Activated CD8-positive, alpha-beta memory T cell treated with anti-CD3 and anti-CD28 coated beads for 48 hours (primary cell): ENCODE measurements around the gene ADAMTS2.
A peak's percentile ranks its signal among the peaks of the same experiment; 100 is the strongest.

Experiments used
- DNase-seq, 3 experiments: peaks; one replicate each; pipeline ENCODE4 v3.0.0-alpha.2; 2020; ENCODE audit warnings: low read depth in 2 of 3, low spot score in 2 of 3

Gene ADAMTS2

GRCh38 chr5:179149278-179149677 lies 196.0 kb downstream of the ADAMTS2 start:
- DNase-seq, result no peak

GRCh38 chr5:179148703-179149170 lies 196.5 kb downstream of the ADAMTS2 start:
- DNase-seq, result no peak

GRCh38 chr5:179147991-179148702 lies 197.1 kb downstream of the ADAMTS2 start:
- DNase-seq, result no peak

DNA sequence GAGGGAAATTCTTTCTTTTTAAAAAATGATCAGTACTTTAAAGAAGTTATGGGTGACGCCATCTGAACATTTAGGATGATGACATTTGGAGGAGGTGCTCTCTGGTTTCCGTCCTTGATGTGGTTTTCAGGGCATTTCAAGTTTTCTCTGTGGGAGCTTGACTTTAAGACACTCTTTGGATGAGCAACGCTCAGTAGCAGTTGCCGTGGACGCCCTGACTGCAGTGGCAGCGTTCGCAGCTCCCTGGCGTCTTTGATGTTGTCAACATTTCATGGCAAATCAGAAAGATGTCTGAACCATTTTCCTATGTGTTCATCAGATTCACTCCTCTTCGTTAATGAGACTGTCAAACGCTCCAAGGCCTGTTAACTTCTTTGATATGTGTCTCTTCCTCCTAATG lies 199.0 kb downstream of the ADAMTS2 start:
- DNase-seq, result peak in 1 of 3 experiments; percentile 10

DNA sequence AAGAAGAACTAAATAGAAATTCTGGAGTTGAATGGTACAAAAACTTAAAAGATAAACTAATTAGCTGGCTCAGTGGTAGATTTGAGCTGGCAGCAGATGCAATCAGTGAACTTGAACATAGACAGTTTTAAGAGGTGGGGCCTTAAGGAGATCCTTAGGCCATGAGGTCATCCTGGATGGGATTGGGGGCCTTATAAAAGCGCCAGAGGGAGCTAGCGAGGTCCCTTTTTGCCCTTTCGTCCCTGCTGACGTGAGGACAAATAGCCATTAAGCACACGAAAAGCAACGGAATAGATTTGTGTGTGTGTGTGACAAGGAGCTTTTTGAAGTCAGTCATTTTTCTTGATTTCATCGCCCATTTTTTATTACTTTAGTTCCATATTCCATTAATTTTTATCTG lies 201.8 kb downstream of the ADAMTS2 start:
- DNase-seq, result no peak

- DNase-seq, result no peak
Observed at GRCh38 chr5:179142434-179143198, 202.6 kb downstream of the ADAMTS2 start.

DNA sequence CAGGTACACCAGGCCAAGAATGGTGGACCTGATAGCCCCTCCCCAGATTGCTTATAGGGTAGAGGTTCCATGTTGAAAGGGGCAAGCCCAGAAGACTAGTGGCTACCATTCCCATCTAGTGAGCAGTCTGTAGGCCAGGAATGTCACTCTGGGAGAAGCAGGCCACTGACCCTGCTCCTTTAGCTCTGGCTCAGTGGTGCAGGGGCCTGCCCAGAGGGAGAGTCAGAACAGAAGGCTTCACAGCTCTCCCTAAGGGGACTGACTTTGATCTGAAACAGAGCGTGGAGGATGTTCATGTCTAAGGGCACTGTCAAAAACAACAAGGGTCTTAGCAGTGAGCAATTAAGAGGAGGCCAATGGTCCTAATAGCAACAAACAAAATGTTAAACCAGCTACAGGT lies 203.4 kb downstream of the ADAMTS2 start:
- no peak for DNase-seq

GRCh38 chr5:179140293-179140692 lies 205.0 kb downstream of the ADAMTS2 start:
- no peak for DNase-seq

GRCh38 chr5:179139936-179140235 lies 205.4 kb downstream of the ADAMTS2 start:
- DNase-seq, result no peak

DNA sequence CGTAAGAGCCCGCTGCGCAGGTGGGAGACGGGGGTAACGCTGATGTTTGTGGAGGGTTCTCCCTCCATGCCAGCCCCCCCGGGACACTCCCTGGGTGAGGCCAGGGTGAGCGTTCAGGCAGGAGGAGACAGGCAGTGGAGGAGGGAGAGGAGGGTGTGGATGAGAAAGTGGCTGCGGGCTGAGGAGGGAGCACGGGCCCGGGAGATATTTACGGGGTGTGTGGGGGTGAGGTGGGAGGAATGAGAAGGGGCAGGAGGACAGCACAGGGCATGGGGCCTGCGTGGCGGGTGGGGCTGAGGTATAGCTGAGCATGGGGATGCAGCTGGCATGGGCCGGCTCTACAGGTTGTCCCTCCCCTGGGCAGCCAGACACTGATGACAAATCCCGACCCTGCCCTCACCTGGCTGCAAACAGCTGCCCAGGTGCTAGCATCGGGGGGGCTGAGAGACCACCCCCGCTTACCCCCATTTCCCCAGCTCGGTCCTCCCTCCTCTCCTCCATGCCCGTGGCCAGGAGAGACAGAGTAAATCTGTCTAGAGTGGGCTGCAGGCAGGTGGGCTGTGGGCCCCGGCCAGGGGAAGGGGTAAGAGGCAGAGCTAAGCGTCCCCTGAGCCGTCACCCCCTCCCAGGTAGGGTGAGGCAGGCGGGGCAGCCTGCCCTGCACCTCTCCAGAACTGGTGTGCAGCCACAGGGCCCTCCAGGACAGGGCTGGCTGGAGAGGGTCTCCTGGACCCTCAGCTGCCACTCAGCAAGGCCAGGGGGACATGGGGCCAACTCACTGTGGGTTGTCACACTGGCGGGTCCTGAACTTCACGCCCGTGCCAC lies 205.9 kb downstream of the ADAMTS2 start:
- no peak for DNase-seq

GRCh38 chr5:179138568-179138925 lies 206.7 kb downstream of the ADAMTS2 start:
- DNase-seq, result no peak

- no peak for DNase-seq
Observed at GRCh38 chr5:179137643-179138567, 207.4 kb downstream of the ADAMTS2 start.

- DNase-seq, result no peak
Observed at GRCh38 chr5:179137016-179137642, 208.1 kb downstream of the ADAMTS2 start.

DNA sequence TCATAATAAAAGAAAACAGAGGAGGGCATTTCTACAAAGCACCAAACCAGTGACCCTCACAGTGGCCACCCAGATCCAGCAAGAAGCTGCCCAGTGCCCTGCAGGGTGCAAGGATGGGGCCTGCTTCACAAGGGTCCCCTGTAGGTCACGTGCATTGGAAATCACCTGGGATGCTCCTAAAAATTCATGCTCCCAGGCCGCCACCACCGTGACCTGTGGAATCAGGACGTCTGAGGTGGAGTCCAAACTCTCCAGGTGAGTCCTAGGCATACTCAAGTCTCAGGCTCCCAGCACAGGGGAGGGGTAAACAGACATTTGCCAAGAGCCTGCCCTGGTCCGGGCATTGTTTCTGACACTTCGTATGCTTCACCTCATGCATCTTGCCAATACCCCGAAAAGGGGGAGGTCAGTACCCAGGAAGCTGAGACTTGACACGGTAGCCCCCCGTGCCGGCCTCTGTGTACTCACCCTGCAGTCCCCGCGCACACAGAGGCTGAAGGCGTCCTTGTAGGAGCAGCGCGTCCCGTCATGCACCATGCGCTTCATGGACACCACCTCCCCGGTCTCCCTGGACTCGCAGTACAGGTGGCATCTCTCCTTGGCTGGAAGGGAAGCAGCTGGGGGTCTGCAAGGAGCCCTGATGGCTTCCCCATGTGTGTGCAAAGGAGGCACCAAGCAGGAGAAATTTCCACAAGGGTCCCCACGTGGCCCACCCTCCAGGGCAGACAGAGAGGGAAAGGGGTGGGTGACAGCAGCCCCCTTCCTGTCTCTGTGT lies 209.6 kb downstream of the ADAMTS2 start:
- DNase-seq, result no peak

GRCh38 chr5:179135006-179135405 lies 210.3 kb downstream of the ADAMTS2 start:
- no peak for DNase-seq

- no peak for DNase-seq
Observed at GRCh38 chr5:179134511-179134910, 210.8 kb downstream of the ADAMTS2 start.

DNA sequence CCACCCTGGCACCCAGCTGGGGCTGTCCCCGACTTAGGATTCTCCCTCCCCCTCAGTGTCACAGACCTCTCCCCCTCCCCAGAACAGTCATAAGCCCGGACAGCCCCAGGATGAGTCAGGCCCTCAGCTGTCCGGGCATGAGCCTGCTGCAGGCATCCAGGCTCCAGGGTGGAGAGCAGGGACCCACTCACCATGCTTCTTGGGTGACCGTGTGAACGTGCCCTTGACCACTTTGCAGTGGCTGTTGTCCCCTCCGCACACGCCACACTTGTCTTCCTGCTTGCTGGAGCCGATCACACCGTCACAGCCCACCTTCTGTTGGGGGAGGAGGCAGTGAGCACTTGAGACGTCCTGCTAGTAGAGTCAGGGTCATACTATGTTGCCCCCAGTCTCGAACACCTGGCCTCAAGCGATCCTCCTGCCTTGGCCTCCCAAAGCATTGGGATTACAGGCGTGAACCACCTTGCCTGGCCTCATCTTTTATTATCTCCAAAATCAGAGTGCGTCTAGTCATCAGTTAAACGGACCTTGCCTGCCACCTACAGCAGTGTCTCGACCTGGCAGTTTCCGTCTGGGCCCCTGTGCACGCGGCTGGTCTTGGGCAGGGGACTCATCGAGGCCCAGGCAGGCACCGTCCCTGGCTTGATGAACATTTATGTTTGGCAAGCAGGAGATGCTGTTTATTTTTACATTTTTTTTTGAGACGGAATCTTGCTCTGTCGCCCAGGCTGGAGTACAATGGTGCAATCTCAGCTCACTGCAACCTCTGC lies 212.5 kb downstream of the ADAMTS2 start:
- DNase-seq, result no peak

DNA sequence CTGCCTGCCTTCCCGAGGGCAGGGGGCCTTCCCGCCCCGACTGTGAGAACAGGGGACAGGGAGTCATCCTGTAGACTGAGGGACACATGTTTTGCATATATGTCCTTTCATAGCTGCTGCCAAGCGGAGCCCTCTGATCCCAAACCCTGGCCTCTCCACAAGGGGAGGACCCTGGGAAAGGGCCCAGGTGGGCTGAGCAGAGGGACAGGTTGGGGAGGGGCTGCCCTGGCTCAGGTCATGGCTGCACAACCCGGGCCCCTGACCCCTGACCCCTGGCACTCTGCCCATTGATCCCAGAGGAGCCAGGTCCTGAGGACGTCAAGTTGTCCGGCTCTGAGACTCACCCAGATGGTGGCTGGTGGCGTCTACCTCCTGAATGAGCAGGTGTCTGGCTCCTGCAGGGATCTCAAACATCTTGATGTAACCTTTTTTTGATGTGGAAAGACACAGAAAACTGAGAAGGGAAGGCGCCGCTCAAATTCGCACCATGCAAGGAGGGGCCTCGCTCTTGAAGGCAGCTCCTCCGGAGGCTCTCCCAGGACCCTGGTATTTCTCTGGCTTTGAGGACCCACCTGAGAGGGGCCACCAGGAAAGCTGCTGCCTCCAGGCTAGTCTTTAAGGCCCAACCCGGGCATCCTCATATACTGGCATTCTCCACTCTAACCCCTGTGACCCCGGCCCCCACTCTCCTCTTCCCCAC lies 213.2 kb downstream of the ADAMTS2 start:
- no peak for DNase-seq
